Stimulated activated CD4-positive, alpha-beta T cell treated with anti-CD3 and anti-CD28 coated beads, Interleukin-4, amount 100 ng/mL, for 4 hours (primary cell): Measurements from ENCODE around the gene HDAC2.

Source experiments
- DNase-seq, 2 experiments: peaks; one replicate each; pipeline ENCODE4 v3.0.0-alpha.2; 2020

Gene HDAC2

DNA sequence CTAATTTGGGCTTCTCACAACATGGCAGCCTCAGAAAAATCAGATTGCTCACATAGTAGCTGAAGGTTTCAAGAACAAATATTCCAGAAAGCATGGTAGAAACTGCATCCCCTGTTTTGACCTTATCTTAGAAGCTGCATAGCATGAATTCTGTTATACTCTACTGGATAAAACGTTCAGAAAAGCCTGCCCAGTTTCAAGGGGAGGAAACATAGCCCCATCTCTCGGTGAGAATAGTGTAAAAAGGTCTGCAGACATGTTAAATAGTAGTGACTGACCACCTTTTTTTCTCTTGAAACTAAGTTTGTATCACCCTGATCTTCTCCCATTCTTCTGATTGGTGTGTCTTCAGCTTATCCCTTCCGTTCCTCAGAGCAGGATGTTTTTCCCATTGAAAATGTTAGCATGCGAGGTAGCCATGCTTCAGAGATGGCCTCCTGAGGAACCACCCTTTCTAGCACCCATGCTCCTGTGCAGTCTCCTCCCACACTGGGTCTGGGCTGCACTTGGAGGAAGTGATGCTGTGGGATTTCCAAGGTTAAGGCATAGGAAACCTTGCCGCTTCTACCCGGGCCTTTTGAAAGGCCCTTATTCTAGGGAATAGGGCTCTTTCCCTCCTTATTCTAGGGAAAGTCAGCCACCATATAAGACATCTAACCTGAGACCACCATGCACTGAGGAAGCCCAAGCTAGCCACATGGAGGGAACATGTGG, 63.7 kb downstream of the HDAC2 start:
- DNase-seq, result no peak

DNA sequence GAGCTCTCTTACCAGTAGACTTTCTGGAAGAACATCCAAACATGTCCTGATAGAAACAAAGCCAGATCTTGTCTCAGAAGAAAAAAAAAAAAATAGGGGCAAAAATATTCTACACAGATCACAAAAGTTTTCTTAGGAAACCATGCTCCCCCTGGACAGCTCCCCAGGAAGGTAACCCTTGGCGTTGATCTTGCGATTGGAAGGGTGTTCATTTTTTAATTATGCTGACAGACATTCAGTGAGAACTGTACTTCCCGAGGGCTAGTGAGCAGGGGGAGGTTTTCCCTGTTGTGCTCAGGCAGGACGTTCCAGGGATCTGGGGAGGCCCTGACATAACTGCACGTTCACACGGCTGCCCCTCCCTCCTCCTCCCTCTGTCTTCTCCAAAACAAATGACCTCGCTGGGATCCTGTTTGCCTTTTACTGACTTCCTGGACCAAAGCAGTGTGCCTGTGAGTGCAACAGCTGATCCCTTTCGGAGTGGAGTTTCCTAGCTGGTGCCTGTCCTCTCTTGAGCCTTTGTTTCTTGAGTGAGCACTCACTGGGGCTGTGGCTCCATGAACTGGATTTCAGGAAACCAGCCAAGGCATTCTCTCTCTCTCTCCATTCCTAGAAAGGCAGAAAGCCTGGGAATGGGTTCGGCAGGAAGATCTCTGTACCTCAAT, 67.2 kb downstream of the HDAC2 start:
- DNase-seq, result no peak

DNA sequence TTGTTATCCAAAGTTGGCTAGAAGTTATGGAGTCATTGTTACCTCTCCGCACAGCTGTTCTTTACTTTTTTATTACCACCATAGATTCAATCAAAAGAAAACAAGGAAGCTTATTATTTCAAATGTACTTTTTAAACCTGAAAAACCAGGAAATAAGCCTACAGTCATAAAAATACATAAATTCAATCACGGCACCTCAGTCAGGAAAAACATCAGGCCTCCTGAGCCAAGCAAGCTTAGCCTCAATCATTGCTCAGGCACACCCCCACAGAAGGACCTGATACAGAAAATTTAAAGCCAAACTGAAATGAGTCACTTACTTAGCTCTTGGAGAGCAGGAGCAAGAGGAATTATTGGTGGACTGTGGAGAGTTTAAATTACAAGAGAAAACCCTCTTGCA, 69.5 kb downstream of the HDAC2 start:
- no peak for DNase-seq

DNA sequence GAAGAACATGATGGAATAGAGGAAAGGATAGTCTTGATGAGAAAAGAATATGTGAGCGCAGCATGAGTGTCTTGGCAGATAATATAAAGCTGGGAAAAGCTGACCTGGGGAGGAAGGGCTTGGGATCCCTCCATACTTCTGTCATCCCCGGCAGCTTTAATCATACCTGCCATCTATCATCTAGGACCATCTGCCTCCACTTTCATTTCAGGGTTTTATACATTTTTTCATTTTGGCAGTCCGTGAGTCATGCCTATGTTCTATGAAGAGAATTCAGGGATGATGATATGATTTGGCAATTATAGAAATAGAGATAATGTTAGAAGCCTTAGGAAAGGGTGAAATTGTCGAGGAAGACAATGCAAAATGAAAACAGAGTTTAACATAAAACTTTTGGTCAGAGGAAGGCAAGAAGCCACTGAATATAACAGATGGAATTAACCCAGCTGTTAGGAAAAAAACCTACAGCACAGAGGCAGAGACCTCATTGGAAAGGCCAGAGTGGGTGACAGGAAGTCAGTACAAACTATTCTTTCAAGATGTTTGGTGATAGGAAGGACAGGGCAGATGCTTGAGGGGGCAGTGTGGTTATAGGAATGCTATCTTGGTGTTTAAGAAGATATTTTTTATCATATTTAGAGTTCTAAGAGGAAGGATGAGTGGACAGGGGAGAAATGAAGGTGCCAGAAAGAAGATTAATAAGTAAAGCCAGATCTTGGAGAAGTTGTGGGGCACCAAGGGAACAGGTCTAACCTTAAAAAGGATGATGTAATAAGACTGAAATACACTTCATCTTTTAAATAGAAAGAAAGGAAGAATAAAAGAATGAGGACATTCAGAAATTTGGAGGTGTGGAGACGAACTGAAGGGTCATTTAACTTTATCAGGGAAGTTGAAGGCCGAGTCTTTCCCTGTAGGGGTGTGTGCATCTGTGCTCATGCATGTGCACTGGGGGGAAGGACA, 76.0 kb downstream of the HDAC2 start:
- no peak for DNase-seq

DNA sequence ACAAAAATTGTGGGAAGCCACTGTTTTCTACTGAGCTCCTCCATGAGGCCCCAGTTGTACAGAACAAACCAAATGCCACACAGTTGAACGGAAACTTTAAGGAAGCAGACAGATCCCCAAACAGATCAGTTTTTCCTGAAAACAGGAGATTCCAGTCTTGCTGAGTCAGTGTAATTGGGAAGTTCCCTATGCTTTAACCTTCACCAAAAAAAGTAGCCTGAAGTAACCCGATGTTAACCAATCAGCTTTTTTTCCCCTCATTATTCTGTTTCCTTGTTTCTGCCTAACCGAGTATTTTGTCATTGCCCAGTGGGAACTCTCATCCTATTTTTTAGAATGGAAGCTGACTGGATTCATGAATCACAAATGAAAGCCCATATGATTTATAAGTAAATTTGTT, 77.1 kb downstream of the HDAC2 start:
- no peak for DNase-seq

DNA sequence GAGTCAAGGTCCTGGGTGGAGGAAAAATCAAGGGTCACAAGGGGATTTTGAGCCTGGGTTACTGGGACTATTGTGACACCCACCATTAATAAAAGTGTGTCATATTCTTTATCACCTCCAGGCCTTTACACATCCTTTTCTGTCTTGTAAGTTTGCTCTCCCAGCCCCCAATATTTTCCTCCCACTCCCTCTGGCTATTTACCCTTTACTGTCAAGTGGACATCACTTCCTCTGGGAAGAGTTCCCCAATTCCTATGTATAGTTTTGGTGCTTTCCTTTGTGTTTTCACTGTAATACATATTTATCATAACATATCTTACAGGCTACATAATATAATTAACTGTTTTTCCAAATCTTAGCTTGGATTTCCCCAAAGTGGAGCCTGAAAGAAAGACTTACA, 77.5 kb downstream of the HDAC2 start:
- DNase-seq, result no peak

DNA sequence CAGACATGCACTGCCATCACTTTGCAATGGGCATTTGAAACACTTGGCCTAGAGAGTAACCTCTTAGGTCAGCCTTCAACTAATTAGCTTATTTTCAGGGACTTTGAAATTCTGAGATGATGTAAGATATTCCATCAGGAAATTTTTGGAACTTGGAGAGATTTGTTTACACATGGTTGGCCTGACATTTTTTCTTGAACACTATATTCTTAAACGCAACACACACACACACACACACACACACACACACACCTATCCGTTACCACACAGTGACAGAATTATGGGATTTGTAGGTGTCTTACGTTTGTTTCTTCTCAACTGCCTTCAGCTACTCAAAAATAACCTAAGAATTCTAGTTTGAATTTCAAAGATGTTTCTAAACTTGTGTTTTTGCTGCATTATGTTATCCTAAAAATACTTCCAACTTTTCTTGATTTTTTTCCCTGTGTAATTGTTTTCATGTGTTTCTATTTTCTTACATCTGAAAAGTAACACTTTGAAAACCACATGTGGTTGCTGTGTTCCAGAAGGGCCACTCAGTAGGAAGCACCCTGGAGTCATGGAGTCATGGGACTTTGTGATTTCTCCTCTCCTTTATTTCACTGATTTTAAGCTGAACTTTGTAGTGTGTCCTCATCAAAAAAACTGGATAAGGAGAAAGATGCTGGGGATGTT, 81.9 kb downstream of the HDAC2 start:
- DNase-seq, result no peak

DNA sequence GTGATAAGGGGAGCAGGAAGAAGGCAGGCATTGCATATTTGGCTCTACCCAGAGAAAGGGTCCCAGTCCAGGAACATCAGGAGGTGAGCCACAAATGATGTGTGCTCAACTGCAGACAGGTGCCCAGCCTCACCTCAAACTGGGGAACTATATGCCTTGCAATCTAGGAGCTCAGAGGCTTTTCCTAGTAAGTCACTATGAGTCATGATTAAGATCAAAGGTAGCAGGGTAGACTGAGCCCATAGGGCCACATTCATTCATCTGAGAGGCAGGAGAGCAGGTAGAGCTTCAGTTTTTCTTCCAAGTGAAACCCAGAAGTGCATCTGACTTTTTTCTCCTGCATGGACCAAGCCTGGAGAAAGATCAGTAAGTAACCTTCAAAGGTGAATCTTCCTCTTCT, 82.5 kb downstream of the HDAC2 start:
- DNase-seq, result no peak

DNA sequence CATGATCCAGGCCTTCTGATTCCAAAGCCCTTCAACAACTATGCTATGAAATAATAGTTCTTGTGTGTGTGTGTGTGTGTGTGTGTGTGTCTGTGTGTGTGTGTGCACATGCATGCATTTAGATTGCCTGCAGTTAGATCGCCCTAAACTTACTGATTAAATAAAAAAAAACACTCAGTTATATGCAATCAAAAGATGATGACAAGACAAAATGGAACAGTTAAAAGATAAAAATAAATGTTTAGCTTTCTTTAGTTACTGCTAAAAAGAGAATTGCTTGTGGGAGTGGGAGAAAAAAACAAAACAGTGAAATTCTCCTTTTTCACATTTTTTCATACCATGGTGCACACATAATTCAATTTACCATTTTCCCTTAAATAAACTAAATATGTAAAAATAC, 84.4 kb downstream of the HDAC2 start:
- DNase-seq, result no peak

DNA sequence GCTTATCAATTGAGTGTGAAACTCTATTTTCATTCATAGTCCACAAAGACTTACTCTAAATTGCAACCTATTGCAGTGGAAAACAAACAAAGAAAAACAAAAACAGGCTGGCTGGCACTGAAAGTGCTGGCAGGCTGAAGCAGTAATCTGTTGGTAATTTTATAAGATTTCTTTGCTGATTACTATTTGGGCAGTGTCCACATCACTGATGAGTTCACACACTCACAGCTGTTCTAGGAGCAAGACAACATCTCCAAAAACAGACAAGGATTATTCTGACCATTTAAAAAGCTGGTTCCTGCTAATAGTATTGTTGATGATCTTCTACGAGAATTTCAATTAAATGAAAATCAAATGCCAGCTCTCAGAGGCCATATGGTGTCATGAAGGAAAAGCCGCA, 86.9 kb downstream of the HDAC2 start:
- DNase-seq, result no peak
